ENCODE results near the gene CARHSP1. TPM values are rescaled to one million over a fixed set of nuclear protein-coding genes. Genes with fewer than 3 reads are reported as not detected.
A peak's percentile ranks its signal among the peaks of the same experiment; 100 is the strongest.
"Not testable (repeated sequence)": the region's sequence is repeated elsewhere in the genome, so short reads cannot be mapped to it uniquely, and the experiment has no call there.

CARHSP1 gene
- 98.7 TPM for total RNA-seq (ENCODE audit: insufficient read depth, low replicate concordance)

GRCh38 chr16:8868416-8869211, at the start of gene CARHSP1:
Gene CARHSP1 (minus strand): TSS chr16:8869006. CDS start chr16:8859328, 9,678 bp downstream.
- peak; percentile 92 for DNase-seq (ENCODE audit: low spot score)

DNA sequence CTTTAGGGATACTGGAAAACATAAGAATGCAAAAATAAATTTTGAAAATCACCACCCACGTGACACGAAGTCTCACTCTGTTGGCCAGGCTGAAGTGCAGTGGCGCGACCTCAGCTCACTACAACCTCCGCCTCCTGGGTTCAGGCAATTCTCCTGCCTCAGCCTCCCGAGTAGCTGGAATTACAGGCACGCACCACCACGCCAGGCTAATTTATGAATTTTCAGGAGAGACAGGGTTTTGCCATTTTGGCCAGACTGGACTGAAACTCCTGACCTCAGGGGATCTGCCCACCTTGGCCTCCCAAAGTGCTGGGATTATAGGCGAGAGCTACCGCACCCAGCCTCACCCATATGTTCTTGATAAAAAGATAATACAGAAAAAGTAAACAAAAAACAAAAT, 48.5 kb upstream of the CARHSP1 start:
- DNase-seq (ENCODE audit: low spot score): not testable (repeated sequence)

- no peak for DNase-seq (ENCODE audit: low spot score)
These were observed 47.9 kb upstream of the CARHSP1 start for GRCh38 chr16:8916541-8917225.

DNA sequence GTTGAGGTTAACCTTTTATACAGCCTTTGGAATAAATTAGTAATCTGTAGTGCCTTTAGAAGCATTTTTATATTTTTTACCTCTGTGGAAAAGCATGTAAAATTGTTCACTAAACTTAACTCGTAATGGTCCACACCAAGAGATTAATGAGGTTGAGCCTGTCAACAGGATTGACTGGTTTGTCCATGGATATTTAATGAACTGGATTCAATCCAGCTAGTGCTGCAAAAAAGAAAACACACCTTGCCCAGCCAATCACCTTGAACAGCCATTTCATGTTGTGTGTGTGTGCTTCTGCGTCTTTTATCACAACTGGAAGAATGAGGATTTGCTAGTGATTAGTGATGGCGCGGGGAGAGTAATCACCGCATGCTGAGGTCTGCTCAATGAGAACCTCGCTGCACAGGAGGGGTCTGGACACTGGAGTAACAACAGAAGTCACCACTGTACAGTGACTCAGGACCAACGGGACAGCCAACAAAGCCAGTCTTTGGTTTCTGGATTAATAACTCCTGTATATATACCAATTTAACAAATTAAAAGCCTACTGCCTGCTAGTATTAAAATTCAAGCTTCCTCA, 47.0 kb upstream of the CARHSP1 start:
- no peak for DNase-seq (ENCODE audit: low spot score)

DNA sequence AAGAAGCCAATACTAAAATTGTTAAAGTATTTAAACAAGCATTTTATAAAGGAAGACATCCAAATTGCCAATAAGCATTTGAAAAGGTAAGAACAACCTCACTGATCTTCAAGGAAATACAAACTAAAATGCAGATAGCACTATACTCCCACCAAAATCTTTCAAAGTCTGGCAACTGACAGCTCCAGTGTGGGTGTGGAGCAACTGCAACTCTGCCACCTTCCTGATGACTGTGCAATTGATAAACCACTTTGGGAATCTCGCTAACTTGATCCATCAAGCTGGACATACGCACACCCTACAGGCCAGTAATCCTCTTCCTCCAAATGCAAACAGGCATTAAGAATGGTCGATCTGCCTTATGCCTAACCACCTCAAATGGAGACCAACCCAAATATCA, 45.3 kb upstream of the CARHSP1 start:
- DNase-seq (ENCODE audit: low spot score): no peak

- DNase-seq (ENCODE audit: low spot score): no peak
These were observed 44.0 kb upstream of the CARHSP1 start for GRCh38 chr16:8912793-8913192.

DNA sequence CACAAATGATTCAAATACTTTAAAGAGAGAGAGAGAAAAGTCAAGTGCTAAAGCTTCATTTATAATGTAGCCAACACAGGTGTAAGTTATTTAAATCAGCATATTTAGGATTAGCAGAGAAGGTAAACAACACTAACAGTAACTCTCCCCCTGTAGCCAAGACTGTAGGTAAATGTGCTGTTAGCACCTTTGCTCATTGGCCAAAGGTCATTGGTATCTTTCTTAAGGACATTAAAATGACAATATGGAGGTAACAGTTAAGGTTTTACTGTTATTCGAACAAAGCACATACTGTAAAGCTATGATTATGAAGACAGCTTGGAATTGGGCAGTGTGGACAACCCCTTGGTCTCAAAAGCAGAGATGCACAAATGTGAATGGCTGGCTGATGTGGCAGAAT, 42.0 kb upstream of the CARHSP1 start:
- DNase-seq (ENCODE audit: low spot score): no peak

DNA sequence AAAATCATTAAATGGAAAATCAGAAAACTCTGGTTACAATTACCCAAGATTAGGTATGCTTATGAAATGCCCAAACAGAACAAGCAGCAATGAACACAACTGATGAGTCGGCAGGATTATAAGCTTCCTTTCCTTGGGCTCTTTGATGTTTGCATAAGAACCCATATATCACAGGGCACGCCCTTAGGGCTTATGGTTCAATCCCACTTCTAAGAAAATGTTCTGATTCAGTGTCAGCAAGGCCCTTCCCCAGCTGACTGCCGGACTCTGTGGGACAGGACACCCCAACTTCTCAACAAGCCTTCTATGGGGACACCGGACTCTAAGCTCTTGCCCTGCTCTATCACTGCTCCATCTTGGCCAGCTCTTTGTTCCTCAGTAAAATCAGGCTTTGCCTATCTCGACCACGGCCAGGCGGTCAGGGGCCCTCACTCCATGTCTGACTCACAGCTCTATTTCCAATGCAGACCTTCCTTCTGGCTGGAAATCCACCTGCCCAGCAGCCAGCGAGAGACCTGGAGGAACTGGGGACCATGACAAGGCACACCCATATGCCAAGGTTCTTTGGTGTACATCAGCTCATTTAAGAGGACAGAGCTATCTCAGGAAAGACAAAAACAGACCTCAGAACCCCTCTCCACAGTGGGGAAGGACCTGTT, 40.1 kb upstream of the CARHSP1 start:
- peak; percentile 90 for DNase-seq (ENCODE audit: low spot score)

DNA sequence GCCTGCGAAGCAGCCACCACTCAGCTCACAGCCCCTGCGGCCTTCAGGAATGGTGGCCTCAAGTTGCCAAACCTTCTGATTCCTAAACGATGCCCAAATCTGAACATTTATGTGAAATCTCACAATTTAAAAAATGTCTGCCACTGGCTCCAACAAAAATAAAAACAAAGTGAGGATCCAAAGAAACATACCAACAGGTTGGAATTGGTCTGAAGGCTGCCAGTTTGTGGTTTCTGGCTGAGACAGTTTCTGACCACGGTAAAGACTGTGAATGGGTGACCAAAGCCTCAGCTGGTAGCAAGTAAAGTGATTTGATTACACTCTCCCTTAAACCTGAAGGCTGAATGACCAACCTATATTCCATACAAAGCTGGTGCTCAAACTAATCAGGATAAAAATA, 38.3 kb upstream of the CARHSP1 start:
- DNase-seq (ENCODE audit: low spot score): no peak

GRCh38 chr16:8905795-8906591, 37.2 kb upstream of the CARHSP1 start:
- DNase-seq (ENCODE audit: low spot score): no peak

DNA sequence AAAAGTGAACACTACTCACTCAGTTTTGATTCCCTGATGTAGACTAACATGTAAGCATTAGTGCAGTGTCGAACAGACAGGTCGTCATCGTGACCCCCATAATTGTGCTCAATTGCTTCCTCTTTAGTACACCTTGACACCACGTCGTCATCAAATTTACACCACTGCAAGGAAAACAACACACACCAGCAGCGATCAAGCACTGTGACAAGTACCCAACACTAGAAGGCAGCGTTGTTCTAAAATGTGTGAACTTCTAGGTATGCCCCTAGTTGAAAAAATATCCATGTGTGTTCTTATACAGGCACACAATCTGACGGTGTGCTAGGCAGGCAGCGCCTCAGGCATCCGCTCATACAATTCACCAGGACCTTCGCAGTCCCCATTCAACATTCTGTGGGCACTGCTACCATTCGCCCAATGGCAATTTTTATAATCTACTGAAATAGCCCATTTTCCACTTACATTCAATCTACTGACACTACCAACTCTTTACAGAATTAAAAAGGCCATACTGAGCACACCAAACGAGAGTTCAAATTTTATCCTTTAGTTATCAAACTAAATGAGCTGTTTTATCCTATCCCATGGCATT, 36.5 kb upstream of the CARHSP1 start:
- DNase-seq (ENCODE audit: low spot score): no peak

GRCh38 chr16:8904018-8904430, 35.2 kb upstream of the CARHSP1 start:
- no peak for DNase-seq (ENCODE audit: low spot score)

DNA sequence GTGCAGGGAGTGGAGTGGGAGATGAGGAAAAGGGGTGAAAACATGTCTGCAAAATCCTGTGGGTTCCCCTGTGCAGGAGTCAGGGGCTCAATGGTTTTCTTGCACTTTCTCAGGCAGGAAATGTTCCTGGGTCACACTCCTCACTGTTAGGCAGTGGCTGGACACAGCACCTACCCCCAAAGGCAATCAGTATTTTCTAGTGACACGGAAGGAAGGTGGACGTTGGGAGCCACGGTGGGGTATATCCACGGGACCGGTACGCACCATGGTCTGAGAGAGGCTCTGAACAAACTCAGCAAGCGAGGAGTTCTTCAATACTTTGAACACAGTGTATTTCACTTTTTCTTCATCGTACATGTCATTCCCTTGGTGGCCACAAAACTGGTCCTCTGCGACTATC, 34.2 kb upstream of the CARHSP1 start:
- DNase-seq (ENCODE audit: low spot score): no peak

- DNase-seq (ENCODE audit: low spot score): no peak
These were observed 32.6 kb upstream of the CARHSP1 start for GRCh38 chr16:8901320-8901861.

DNA sequence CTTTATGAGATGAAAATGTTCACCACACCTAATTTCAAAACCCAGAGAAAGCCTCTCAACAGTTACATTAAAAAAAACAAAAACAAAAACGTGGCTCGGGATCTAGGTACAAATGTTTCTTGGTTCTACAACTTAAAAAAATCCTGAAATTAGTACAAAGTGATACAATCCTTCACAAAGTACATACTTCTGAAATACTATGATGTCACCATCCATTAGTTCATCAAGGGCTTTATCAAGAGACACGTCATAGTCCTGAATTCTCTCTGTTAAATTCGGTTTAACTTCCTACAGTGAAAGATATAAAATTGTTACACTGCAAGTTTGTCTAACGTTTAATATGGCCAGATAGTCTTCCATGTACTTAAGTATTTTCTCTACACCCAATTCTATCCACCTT, 31.5 kb upstream of the CARHSP1 start:
- DNase-seq (ENCODE audit: low spot score): no peak

GRCh38 chr16:8899709-8900317, 31.0 kb upstream of the CARHSP1 start:
- no peak for DNase-seq (ENCODE audit: low spot score)

GRCh38 chr16:8898660-8899318, 30.0 kb upstream of the CARHSP1 start:
- DNase-seq (ENCODE audit: low spot score): no peak

DNA sequence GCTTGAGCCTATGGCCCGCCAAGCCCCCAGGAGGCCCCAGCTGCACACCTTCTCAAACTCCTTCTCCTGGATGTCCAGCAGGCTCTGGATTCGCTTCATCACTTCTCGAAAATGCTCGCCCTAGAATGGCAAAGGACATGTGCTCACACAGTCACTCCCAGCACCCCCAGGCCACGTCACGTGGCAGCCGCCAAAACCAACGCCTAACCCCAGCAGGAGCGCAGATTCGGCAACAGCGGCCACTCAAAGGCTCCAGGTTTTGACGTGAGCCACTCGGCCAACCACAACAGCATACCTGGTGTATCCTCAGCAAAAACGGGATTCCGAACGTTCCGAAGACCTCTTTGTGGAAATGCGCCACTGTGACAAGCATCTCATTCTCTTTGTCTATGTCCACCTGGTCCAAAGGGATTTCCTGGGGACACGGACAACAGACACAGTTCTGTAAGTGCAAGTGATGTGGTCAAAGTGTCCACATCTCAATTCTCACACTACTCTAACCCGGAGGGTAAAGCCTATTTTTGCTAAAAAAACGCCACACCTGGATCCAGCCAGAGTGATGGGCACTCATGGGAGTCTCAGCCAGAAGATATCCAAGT, 26.0 kb upstream of the CARHSP1 start:
- no peak for DNase-seq (ENCODE audit: low spot score)

DNA sequence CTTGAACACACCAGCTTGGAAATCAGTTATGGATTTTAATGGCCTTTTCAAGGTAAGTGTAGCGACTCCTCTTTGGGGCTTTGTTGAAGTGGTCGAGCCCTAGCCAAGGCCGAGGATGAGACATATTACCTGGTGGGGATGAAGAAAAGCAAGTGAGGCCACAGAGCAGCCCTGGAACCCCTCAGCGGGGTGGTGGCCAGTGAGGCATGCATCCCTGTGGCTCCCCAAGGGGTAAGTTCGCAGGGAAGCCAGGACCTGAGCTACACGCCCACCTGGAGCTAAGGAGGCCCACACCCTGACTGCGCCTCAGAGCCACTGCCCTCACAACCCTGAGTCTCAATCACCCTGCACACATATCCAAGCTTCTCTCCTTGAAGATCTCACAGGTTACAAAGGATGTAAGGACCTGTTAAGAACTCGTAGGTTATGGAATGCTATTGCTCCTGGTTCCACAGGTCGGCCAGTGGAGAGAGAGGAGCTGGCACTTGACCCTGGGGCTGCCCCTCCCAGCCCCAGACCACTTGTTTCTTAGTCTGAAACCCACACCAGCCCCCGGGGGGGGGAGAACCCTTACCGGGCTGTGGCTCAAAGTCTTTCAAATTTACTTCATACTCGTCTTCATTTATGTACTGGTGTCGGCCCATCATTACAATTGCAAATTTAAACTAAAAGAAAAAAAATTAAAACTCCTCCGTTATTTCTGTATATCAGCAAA, 25.3 kb upstream of the CARHSP1 start:
- DNase-seq (ENCODE audit: low spot score): no peak
